Measurements from ENCODE around the gene ADAM10. TPM values are rescaled to one million over a fixed set of nuclear protein-coding genes. Genes with fewer than 3 reads are reported as not detected.

The ADAM10 gene
- polyA plus RNA-seq, 3 donors, result 66.0 to 269 (median 149) TPM

DNA sequence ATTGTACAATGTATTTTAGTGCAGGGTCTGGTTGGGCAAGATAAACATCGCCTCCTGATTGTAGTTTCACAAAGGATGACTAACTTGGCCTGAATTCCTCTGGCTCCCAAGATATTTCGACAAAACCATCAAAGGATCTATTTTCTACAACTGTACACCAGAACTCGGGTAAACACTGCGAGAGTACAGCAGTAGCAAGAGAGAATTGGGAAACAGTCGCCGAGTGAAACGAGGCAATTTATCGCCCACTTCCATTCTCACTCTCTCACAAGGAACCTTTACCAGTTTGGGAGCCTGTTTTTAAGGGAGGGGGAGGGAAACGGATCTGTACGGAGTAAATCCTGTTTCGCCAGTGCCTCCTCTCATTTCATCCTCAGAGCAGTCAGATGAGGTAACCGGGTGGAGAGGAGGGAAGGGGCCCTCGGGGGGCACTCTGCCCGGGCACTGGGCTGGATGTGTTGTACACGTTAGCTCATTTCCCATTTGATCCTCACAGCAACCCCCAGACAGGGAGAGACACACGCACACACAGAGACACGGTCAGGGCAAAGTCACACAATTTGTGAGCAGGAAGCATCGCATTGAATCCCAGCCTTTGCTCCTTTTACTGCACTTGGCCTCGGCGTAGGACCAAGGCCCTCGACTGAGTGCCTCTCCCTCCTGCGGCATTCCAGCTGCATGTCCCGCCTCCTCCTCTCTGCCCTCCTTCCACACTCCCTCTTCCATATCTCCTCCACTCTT lies 197.6 kb downstream of the ADAM10 start:
- peaks cover 15 to 35% of the 10 kb centered on the region in 2 donors for H3K4me1 ChIP-seq (ENCODE audit: control insufficient read depth in 1 of 2, insufficient read depth in 2 of 2, low read length in 2 of 2)
- H3K4me3 ChIP-seq (replicated peaks in 1 of 3; ENCODE audit: low read depth in 2 of 3, low read length in 3 of 3), result peak overlapping the region in 1 of 3 experiments; percentile 46
- Mint-ChIP-seq H3K4me1 (peaks cover 20% of the 10 kb centered on the region), H3K27ac (peak overlapping the region in 3 of 7 donors; percentile 41 to 90 (median 57)), H3K27me3 (ENCODE audit: low read depth in 3 of 3) (peaks cover 1 to 7% (median 2%) of the 10 kb centered on the region in 3 donors), H3K9me3 (peaks cover 0 to 1% (median 0%) of the 10 kb centered on the region in 7 donors), H3K4me3 (peak overlapping the region; percentile 68 to 81), H3K36me3 (no peaks in the 10 kb centered on the region)
- H3K79me2 ChIP-seq (ENCODE audit: insufficient read depth, low read length), result no peaks in the 10 kb centered on the region
- H3K9me3 ChIP-seq (replicated peaks in 1 of 2; ENCODE audit: control insufficient read depth in 1 of 2, insufficient read depth in 1 of 2, low read length in 2 of 2), result no peaks in the 10 kb centered on the region
- 77% methylated on average over 9 of the region's 23 CpGs for WGBS (ENCODE audit: insufficient coverage)
- H3K4me2 ChIP-seq (replicated peaks; ENCODE audit: extremely low read depth, low read length, poor library complexity, severe bottlenecking), result peak overlapping the region; percentile 59
- DNase-seq, result peak; percentile 7 to 26 (median 14)
- no peaks in the 10 kb centered on the region for H3K36me3 ChIP-seq (replicated peaks in 1 of 2; ENCODE audit: control insufficient read depth in 1 of 2, insufficient read depth in 2 of 2, low read length in 2 of 2)
- peak overlapping the region; percentile 77 for H2AFZ ChIP-seq (ENCODE audit: insufficient read depth, low read depth, low read length, poor library complexity, severe bottlenecking)
- peak overlapping the region; percentile 42 for H3K9ac ChIP-seq (ENCODE audit: insufficient read depth, low read length, poor library complexity, severe bottlenecking)
- no peaks in the 10 kb centered on the region for H4K20me1 ChIP-seq (ENCODE audit: insufficient read depth, low read length)
- TF ChIP-seq, protein P1, sequence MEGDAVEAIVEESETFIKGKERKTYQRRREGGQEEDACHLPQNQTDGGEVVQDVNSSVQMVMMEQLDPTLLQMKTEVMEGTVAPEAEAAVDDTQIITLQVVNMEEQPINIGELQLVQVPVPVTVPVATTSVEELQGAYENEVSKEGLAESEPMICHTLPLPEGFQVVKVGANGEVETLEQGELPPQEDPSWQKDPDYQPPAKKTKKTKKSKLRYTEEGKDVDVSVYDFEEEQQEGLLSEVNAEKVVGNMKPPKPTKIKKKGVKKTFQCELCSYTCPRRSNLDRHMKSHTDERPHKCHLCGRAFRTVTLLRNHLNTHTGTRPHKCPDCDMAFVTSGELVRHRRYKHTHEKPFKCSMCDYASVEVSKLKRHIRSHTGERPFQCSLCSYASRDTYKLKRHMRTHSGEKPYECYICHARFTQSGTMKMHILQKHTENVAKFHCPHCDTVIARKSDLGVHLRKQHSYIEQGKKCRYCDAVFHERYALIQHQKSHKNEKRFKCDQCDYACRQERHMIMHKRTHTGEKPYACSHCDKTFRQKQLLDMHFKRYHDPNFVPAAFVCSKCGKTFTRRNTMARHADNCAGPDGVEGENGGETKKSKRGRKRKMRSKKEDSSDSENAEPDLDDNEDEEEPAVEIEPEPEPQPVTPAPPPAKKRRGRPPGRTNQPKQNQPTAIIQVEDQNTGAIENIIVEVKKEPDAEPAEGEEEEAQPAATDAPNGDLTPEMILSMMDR (IDR thresholded peaks at IDR 0.05), result no peak
- intact Hi-C loops (cut with micrococcal nuclease), result no loop called here
- no peak overlapping the region for H3K27ac ChIP-seq (ENCODE audit: low read depth in 1 of 2, low read length in 2 of 2)
- H3K27me3 ChIP-seq (ENCODE audit: control insufficient read depth in 2 of 2, insufficient read depth in 2 of 2, low read length in 2 of 2), result no peaks in the 10 kb centered on the region

GRCh38 chr15:58551084-58551763 lies 198.3 kb downstream of the ADAM10 start:
- peak overlapping the region; percentile 59 for H3K4me2 ChIP-seq (replicated peaks; ENCODE audit: extremely low read depth, low read length, poor library complexity, severe bottlenecking)
- H3K4me3 Mint-ChIP-seq, result peak overlapping the region; percentile 68 to 81

More at GRCh38 chr15:58551084-58551763, 198.3 kb downstream of the ADAM10 start:
- peak overlapping the region in 1 of 3 experiments; percentile 46 for H3K4me3 ChIP-seq (replicated peaks in 1 of 3; ENCODE audit: low read depth in 2 of 3, low read length in 3 of 3)
- Mint-ChIP-seq H3K9me3 (peaks cover 0 to 1% (median 0%) of the 10 kb centered on the region in 7 donors), H3K27ac (peak overlapping the region in 1 of 7 donors; percentile 57), H3K4me1 (peaks cover 17% of the 10 kb centered on the region), H3K27me3 (ENCODE audit: low read depth in 3 of 3) (peaks cover 1 to 7% (median 2%) of the 10 kb centered on the region in 3 donors), H3K36me3 (no peaks in the 10 kb centered on the region)
- no peaks in the 10 kb centered on the region for H4K20me1 ChIP-seq (ENCODE audit: insufficient read depth, low read length)
- DNase-seq, result no peak
- no peaks in the 10 kb centered on the region for H3K9me3 ChIP-seq (replicated peaks in 1 of 2; ENCODE audit: control insufficient read depth in 1 of 2, insufficient read depth in 1 of 2, low read length in 2 of 2)
- no peaks in the 10 kb centered on the region for H3K27me3 ChIP-seq (ENCODE audit: control insufficient read depth in 2 of 2, insufficient read depth in 2 of 2, low read length in 2 of 2)
- 100% methylated on average over 1 of the region's 10 CpGs for whole genome bisulfite sequencing (ENCODE audit: insufficient coverage)
- H3K27ac ChIP-seq (ENCODE audit: low read depth in 1 of 2, low read length in 2 of 2), result no peak overlapping the region
- H3K79me2 ChIP-seq (ENCODE audit: insufficient read depth, low read length), result no peaks in the 10 kb centered on the region
- intact Hi-C loops (cut with micrococcal nuclease), result no loop called here
- H2AFZ ChIP-seq (ENCODE audit: insufficient read depth, low read depth, low read length, poor library complexity, severe bottlenecking), result peak overlapping the region; percentile 77
- peaks cover 15 to 28% of the 10 kb centered on the region in 2 donors for H3K4me1 ChIP-seq (ENCODE audit: control insufficient read depth in 1 of 2, insufficient read depth in 2 of 2, low read length in 2 of 2)
- H3K36me3 ChIP-seq (replicated peaks in 1 of 2; ENCODE audit: control insufficient read depth in 1 of 2, insufficient read depth in 2 of 2, low read length in 2 of 2), result no peaks in the 10 kb centered on the region
- TF ChIP-seq, protein P1 (IDR thresholded peaks at IDR 0.05), result no peak
- H3K9ac ChIP-seq (ENCODE audit: insufficient read depth, low read length, poor library complexity, severe bottlenecking), result peak overlapping the region; percentile 42
